ENCODE results near the gene CXCL1. TPM values are rescaled to one million over a fixed set of nuclear protein-coding genes. Genes with fewer than 3 reads are reported as not detected.

The CXCL1 gene
- total and polyA plus RNA-seq, 4 donors, result 1.6 to 4.6 (median 2.4) TPM; not detected in 1

DNA sequence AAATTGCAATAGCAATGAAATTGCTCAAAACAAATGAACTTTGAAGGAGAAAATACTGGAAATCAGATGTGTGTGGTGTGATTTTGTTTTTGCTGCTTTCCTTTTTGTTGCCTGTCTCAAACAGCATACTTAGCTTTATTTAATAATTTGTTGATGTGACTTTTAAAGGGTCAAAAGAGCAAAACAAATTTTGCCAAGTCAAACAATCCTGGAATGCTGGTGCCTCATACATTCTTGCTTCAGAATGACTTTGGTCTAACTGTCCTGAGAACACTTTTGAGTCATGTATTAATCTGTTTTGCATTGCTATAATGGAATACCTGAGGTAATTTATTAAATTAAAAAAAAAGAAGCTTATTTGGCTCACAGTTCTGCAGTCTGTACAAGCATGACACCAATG lies 12.7 kb upstream of the CXCL1 start:
- Histone ChIP-seq H3K27ac (ENCODE audit: low read depth in 1 of 2, low read length in 2 of 2) (no peak overlapping the region), H3K27me3 (ENCODE audit: control insufficient read depth in 1 of 2, insufficient read depth in 2 of 2, low read length in 1 of 2) (peaks cover 0 to 2% of the 10 kb centered on the region in 2 donors), H3K4me3 (ENCODE audit: low read length in 2 of 2) (no peak overlapping the region), H3K36me3 (ENCODE audit: control insufficient read depth in 1 of 2, insufficient read depth in 2 of 2, low read length in 1 of 2) (no peaks in the 10 kb centered on the region), H3K4me1 (ENCODE audit: control insufficient read depth in 1 of 2, insufficient read depth in 2 of 2, low read length in 2 of 2) (no peaks in the 10 kb centered on the region), H3K9me3 (ENCODE audit: control insufficient read depth, low read length) (no peaks in the 10 kb centered on the region)
- DNase-seq (no peak), ATAC-seq (ENCODE audit: low FRiP score) (no peak)
- intact Hi-C loops (cut with DNase I), result no loop called here

DNA sequence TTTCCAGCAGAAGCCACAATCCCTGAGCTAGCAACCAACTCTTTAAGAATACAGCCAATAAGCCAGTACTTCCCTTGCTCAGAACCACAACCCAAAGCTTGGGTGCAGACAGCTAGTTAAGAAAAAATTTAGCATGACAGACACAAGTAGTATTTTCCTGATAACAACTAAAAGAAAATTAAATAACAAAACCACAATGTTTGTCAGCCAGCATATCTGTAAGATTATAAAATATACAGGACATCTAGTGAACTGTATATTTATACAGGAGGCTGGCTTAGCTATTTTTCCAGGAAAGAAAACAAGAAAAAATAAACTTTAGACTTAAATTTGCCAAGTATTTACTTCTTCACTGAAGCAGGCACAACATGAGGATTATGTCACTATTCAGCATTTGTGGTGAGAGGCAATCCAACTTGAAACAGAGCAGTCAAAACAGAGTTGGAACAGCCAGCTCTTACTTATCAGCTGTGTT lies 9.5 kb upstream of the CXCL1 start:
- H3K9me3 ChIP-seq (ENCODE audit: control insufficient read depth, low read length), result no peaks in the 10 kb centered on the region
- DNase-seq (no peak), ATAC-seq (ENCODE audit: low FRiP score) (no peak)
- H3K27me3 ChIP-seq (ENCODE audit: control insufficient read depth in 1 of 2, insufficient read depth in 2 of 2, low read length in 1 of 2), result peaks cover 0 to 1% of the 10 kb centered on the region in 2 donors
- intact Hi-C loops (cut with DNase I), result no loop called here
- no peak overlapping the region for H3K27ac ChIP-seq (ENCODE audit: low read depth in 1 of 2, low read length in 2 of 2)
- no peaks in the 10 kb centered on the region for H3K36me3 ChIP-seq (ENCODE audit: control insufficient read depth in 1 of 2, insufficient read depth in 2 of 2, low read length in 1 of 2)
- no peak overlapping the region for H3K4me3 ChIP-seq (ENCODE audit: low read length in 2 of 2)
- H3K4me1 ChIP-seq (ENCODE audit: control insufficient read depth in 1 of 2, insufficient read depth in 2 of 2, low read length in 2 of 2), result no peaks in the 10 kb centered on the region

DNA sequence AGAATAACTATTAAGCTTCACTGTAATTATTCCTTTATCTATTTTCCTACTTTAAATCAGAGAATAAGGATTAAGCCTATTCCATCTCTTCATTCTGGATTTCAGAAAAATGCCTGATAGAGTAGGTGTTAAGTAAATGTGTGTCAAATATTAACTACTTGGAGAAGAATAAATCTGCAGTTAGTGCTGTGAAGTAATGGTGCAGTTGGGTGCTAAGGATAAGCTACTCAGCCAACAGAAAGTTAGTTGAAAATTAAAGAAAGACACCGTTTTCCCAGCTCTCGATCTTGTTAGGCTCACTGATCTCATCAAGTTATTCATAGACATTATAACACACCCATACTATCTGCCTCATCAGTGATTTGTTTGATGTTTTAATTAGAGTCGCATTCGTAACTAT lies 9.0 kb upstream of the CXCL1 start:
- 55 to 56% methylated on average over 4 of the region's 4 CpGs for WGBS, 2 donors
- DNase-seq (no peak), ATAC-seq (ENCODE audit: low FRiP score) (no peak)
- H3K27ac ChIP-seq (ENCODE audit: low read depth in 1 of 2, low read length in 2 of 2), result no peak overlapping the region
- intact Hi-C loops (cut with DNase I), result no loop called here
- no peak overlapping the region for H3K4me3 ChIP-seq (ENCODE audit: low read length in 2 of 2)
- no peaks in the 10 kb centered on the region for H3K9me3 ChIP-seq (ENCODE audit: control insufficient read depth, low read length)
- no peaks in the 10 kb centered on the region for H3K36me3 ChIP-seq (ENCODE audit: control insufficient read depth in 1 of 2, insufficient read depth in 2 of 2, low read length in 1 of 2)
- no peaks in the 10 kb centered on the region for H3K4me1 ChIP-seq (ENCODE audit: control insufficient read depth in 1 of 2, insufficient read depth in 2 of 2, low read length in 2 of 2)
- H3K27me3 ChIP-seq (ENCODE audit: control insufficient read depth in 1 of 2, insufficient read depth in 2 of 2, low read length in 1 of 2), result peaks cover 0 to 1% of the 10 kb centered on the region in 2 donors

DNA sequence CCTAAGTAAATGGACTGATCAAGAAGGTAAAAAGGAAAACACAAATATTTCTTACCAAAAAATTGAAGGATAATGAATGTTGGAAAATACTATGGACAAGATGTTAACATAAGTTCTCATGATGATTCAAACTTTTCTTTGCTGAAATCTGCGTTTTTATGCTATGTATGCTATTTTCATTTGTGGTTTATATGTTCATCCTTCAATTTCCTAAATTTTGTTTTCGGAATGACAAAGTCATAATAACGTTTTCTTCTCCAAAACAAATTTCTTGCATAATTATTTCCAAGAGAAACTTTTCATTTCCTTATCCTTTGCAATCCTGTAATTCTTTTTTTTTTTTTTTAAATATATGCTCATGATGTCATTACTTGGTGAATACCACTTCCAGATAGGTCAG lies 8.3 kb upstream of the CXCL1 start:
- Histone ChIP-seq H3K9me3 (ENCODE audit: control insufficient read depth, low read length) (no peaks in the 10 kb centered on the region), H3K27ac (ENCODE audit: low read depth in 1 of 2, low read length in 2 of 2) (no peak overlapping the region), H3K4me1 (ENCODE audit: control insufficient read depth in 1 of 2, insufficient read depth in 2 of 2, low read length in 2 of 2) (no peaks in the 10 kb centered on the region), H3K36me3 (ENCODE audit: control insufficient read depth in 1 of 2, insufficient read depth in 2 of 2, low read length in 1 of 2) (no peaks in the 10 kb centered on the region), H3K4me3 (ENCODE audit: low read length in 2 of 2) (no peak overlapping the region), H3K27me3 (ENCODE audit: control insufficient read depth in 1 of 2, insufficient read depth in 2 of 2, low read length in 1 of 2) (peaks cover 0 to 1% of the 10 kb centered on the region in 2 donors)
- no peak for ATAC-seq (ENCODE audit: low FRiP score)
- 49 to 60% methylated on average over 3 of the region's 3 CpGs for WGBS, 2 donors
- DNase-seq, result no peak
- intact Hi-C loops (cut with DNase I), result no loop called here

DNA sequence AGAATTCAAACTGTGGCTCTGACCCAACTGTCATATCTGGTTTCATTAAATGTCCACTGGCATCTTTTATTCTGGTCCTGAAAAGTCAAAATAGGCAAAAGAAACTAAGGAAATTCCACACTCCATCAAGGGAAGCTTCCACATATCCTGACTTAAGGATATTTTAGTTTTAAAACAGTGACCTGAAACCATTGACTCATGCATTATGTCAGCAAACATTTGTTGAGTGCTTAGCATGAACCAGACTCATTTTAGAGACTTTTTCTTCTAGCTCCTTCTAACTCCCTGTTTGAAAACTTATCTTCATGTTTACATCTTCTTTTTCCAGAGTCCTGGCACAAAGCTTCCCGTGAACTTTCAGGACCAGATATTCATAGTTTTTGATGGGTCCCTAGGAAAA lies 6.9 kb upstream of the CXCL1 start:
- WGBS, 2 donors, result 74 to 75% methylated on average over 1 of the region's 1 CpG
- ATAC-seq (ENCODE audit: low FRiP score) (no peak), DNase-seq (no peak)
- H3K4me1 ChIP-seq (ENCODE audit: control insufficient read depth in 1 of 2, insufficient read depth in 2 of 2, low read length in 2 of 2), result no peaks in the 10 kb centered on the region
- H3K36me3 ChIP-seq (ENCODE audit: control insufficient read depth in 1 of 2, insufficient read depth in 2 of 2, low read length in 1 of 2), result no peaks in the 10 kb centered on the region
- peaks cover 0 to 1% of the 10 kb centered on the region in 2 donors for H3K27me3 ChIP-seq (ENCODE audit: control insufficient read depth in 1 of 2, insufficient read depth in 2 of 2, low read length in 1 of 2)
- intact Hi-C loops (cut with DNase I), result no loop called here
- no peaks in the 10 kb centered on the region for H3K9me3 ChIP-seq (ENCODE audit: control insufficient read depth, low read length)
- no peak overlapping the region for H3K4me3 ChIP-seq (ENCODE audit: low read length in 2 of 2)
- H3K27ac ChIP-seq (ENCODE audit: low read depth in 1 of 2, low read length in 2 of 2), result no peak overlapping the region

DNA sequence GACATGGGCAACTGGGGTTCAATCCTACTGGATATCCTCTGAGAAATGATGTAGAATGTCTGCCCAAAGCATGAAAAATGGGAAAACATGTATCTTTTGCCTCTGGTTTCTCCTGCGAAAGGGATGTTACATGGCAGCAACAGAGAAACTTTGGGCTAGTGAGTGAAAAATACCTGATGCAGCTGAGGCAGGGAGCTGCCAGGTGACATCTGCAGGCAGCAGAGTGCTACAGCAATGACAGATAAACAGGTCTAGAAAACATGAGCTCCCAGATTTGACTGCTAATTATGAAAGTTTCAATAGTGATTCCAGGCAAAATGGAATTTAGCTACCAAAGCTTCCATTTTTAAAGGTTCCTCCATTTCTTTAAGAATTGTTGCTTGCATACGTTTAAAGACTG lies 4.8 kb upstream of the CXCL1 start:
- ATAC-seq (ENCODE audit: low FRiP score) (no peak), DNase-seq (no peak)
- Histone ChIP-seq H3K27me3 (ENCODE audit: control insufficient read depth in 1 of 2, insufficient read depth in 2 of 2, low read length in 1 of 2) (peaks cover 0 to 3% of the 10 kb centered on the region in 2 donors), H3K4me1 (ENCODE audit: control insufficient read depth in 1 of 2, insufficient read depth in 2 of 2, low read length in 2 of 2) (no peaks in the 10 kb centered on the region), H3K27ac (ENCODE audit: low read depth in 1 of 2, low read length in 2 of 2) (no peak overlapping the region), H3K36me3 (ENCODE audit: control insufficient read depth in 1 of 2, insufficient read depth in 2 of 2, low read length in 1 of 2) (no peaks in the 10 kb centered on the region), H3K4me3 (ENCODE audit: low read length in 2 of 2) (no peak overlapping the region), H3K9me3 (ENCODE audit: control insufficient read depth, low read length) (no peaks in the 10 kb centered on the region)
- intact Hi-C loops (cut with DNase I), result no loop called here
- WGBS, 2 donors, result 72 to 75% methylated on average over 2 of the region's 2 CpGs

DNA sequence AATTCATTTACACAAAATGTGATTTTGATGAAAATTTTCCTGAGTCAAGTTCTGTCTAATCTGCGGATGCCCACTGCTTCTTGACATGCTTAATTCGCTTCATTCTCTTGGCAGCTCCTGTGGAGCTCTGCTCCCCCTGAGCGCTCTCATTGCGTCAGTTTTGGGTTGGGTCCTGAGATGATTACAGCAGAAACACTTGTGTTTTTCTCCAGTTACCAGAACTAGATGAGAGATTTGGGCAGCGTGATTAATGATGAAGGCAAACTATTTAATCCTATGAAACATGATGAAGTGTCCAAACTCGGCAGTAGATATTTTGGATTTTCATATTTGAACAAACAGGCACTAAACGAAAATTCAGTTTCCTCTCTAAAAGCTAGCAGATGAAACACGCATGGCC lies 4.2 kb upstream of the CXCL1 start:
- no peak for DNase-seq
- Histone ChIP-seq H3K27ac (ENCODE audit: low read depth in 1 of 2, low read length in 2 of 2) (no peak overlapping the region), H3K9me3 (ENCODE audit: control insufficient read depth, low read length) (no peaks in the 10 kb centered on the region), H3K36me3 (ENCODE audit: control insufficient read depth in 1 of 2, insufficient read depth in 2 of 2, low read length in 1 of 2) (no peaks in the 10 kb centered on the region), H3K4me1 (ENCODE audit: control insufficient read depth in 1 of 2, insufficient read depth in 2 of 2, low read length in 2 of 2) (no peaks in the 10 kb centered on the region), H3K27me3 (ENCODE audit: control insufficient read depth in 1 of 2, insufficient read depth in 2 of 2, low read length in 1 of 2) (peaks cover 0 to 3% of the 10 kb centered on the region in 2 donors), H3K4me3 (ENCODE audit: low read length in 2 of 2) (no peak overlapping the region)
- ATAC-seq (ENCODE audit: low FRiP score), result no peak
- 53 to 65% methylated on average over 8 of the region's 8 CpGs for WGBS, 2 donors
- intact Hi-C loops (cut with DNase I), result no loop called here

DNA sequence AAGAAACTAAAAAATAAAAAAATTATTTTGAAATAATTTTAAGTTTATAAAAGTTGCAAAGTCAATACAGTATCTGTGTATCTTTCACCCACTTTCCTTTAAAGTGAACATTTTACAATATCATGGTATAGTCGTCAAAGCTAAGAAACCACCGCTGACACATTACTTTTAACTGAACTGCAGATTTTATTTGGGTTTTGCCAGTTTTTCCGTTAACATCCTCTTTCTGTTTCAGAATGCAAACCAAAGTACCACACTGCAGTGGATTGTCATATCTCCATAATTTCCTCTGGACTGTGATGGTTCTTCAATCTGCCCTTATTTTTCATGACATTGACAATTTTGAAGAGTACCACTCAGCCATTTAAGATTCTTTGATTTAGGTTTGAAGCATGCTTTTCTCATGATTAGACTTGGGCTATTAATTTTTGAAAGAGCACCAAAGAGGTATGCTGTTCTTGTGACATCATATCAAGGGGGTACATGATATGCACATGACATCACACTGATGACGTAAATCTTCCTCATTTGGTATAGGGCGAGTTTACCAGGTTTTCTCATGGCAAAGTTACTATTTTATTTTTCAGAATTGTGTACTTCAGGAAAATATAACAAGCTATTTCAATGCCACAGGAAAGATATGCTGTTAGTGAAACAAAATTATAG lies 3.6 kb upstream of the CXCL1 start:
- ATAC-seq (ENCODE audit: low FRiP score), result no peak
- intact Hi-C loops (cut with DNase I), result no loop called here
- Histone ChIP-seq H3K9me3 (ENCODE audit: control insufficient read depth, low read length) (no peaks in the 10 kb centered on the region), H3K36me3 (ENCODE audit: control insufficient read depth in 1 of 2, insufficient read depth in 2 of 2, low read length in 1 of 2) (no peaks in the 10 kb centered on the region), H3K4me3 (ENCODE audit: low read length in 2 of 2) (no peak overlapping the region), H3K27ac (ENCODE audit: low read depth in 1 of 2, low read length in 2 of 2) (no peak overlapping the region), H3K4me1 (ENCODE audit: control insufficient read depth in 1 of 2, insufficient read depth in 2 of 2, low read length in 2 of 2) (no peaks in the 10 kb centered on the region), H3K27me3 (ENCODE audit: control insufficient read depth in 1 of 2, insufficient read depth in 2 of 2, low read length in 1 of 2) (peaks cover 0 to 3% of the 10 kb centered on the region in 2 donors)
- 68 to 77% methylated on average over 5 of the region's 5 CpGs for WGBS, 2 donors
- DNase-seq, result no peak

DNA sequence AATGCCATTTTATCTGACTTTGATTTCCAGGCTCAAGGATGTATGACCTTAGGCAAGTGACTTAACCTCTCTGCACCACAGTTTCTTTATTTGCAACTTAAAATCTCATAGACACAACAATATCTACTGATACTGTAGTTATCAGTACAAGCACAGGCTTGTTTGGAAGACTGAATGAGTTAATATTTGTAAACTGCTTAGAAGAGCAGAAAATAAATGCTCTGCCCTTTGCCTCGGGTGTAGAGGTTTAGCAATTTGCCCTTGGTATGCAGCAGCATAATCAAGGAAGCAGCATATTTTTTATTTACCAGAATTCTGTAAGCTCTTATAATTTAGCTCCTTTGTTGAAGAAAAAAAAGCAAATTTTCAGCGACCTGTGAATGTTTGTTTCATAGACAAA lies 2.9 kb upstream of the CXCL1 start:
- H3K27me3 ChIP-seq (ENCODE audit: control insufficient read depth in 1 of 2, insufficient read depth in 2 of 2, low read length in 1 of 2), result peaks cover 0 to 3% of the 10 kb centered on the region in 2 donors
- no peaks in the 10 kb centered on the region for H3K9me3 ChIP-seq (ENCODE audit: control insufficient read depth, low read length)
- H3K36me3 ChIP-seq (ENCODE audit: control insufficient read depth in 1 of 2, insufficient read depth in 2 of 2, low read length in 1 of 2), result no peaks in the 10 kb centered on the region

More for the DNA sequence above, 2.9 kb upstream of the CXCL1 start:
- intact Hi-C loops (cut with DNase I), result no loop called here
- WGBS, 2 donors, result 48% methylated on average over 2 of the region's 2 CpGs
- Histone ChIP-seq H3K27ac (ENCODE audit: low read depth in 1 of 2, low read length in 2 of 2) (no peak overlapping the region), H3K4me1 (ENCODE audit: control insufficient read depth in 1 of 2, insufficient read depth in 2 of 2, low read length in 2 of 2) (no peaks in the 10 kb centered on the region), H3K4me3 (ENCODE audit: low read length in 2 of 2) (no peak overlapping the region)
- ATAC-seq (ENCODE audit: low FRiP score) (no peak), DNase-seq (no peak)

All from aorta (tissue), 5 donors.